ENCODE measurements around the gene P2RX2.

The P2RX2 gene

DNA sequence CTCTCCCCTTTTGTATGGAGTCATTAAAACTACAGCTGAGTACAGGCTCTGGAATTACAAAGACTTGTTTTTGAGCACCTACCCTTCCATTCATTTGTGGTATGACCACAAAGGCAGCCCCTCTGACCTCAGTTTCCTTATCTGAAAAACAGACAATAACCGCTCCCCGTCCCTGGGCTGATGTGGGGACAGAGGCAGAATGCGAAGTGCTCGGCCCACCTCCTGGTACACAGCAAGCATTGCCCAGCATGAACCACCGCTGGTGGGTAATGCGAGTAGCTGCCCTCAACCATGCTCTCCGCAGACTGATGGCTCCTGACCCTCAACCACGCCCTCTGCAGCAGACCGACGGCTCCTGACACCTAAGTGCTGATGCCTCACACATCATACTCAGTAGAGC, 22.4 kb downstream of the P2RX2 start:
- DNase-seq = no peak

- no peak for DNase-seq
These were observed 23.5 kb downstream of the P2RX2 start for GRCh38 chr12:132641811-132642650.

DNA sequence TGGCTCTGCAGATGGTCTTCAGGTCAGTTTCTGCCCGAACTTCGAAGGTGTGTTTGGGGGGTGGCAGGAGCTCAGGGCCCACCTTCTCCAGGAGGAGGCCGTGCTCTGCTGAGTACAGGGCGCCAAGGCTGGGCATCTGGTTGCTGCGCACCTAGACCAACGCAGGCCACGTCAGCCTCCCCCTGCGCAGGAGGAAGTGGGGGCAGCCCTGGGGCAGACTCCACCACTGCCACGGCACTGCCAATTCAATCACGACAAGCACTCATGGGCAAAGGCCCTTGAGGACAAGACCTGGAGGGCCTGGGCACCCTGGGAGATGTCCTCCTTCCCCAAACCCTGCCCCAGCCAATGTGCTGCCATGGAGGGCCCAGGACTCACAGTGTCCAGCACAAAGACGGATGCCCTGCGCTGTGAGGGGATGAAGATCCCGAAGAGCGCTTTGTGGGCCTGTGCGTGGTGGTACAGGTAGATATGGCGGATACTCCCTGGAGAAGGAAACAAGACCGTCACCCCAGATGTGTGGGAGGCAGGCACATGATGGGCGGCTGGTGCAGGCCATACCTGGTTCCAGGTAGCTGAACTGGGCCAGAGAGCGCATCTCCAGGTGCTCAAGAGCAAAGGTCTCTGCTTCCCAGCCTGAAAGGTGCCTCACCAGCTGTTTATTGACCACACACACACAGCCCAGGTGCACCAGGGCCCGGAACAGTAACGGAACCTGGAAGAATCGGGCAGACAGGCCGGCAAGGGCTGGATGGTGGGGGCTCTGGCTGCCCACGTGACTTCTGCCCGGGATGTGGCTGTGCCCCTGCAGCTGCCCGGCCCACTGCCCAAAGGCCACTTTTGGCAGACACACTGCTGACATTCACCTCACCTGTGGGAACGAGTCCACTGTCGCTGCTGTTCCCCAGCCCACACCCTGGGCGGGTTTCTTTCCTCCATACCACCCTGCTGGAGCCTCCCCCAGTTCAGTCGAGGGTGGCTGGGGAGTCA, 24.6 kb downstream of the P2RX2 start:
- no peak for DNase-seq

- no peak for DNase-seq
These were observed 28.3 kb downstream of the P2RX2 start for GRCh38 chr12:132646850-132647249.

- no peak for DNase-seq
These were observed 29.3 kb downstream of the P2RX2 start for GRCh38 chr12:132647858-132648257.

- DNase-seq = no peak
These were observed 30.1 kb downstream of the P2RX2 start for GRCh38 chr12:132648616-132649225.

GRCh38 chr12:132649226-132649945, 30.8 kb downstream of the P2RX2 start:
- DNase-seq = no peak

DNA sequence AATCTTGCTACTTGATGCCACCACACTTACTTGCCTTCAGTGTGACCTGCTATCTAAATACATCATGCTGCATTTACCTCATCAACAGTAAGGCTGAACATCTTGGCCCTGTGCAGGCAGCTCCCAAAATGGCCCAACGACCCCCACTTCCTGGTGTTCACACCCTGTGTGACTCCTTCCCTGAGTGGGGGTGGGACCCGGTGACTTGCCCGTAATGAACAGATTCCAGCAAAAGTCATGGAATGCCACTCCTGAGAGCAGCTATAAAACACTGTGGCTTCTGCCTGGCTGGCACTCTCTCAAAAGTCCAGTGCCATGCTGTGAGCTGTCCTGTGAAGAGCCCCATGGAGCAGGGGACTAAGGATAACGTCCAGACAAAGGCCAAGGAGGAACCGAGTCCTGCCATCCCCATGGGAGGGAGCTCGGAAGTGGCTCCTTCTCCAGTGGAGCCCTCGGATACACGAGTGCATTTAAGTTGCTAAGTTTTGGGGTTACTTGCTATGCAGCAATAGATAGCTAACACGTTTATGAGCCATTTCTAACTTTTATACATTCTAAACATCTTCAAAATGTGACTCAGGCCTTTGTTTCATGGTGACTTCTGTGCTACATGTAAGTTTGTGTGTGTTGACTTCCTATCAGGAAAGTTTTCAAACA, 33.0 kb downstream of the P2RX2 start:
- no peak for DNase-seq

GRCh38 chr12:132653567-132654290, 35.2 kb downstream of the P2RX2 start:
- no peak for DNase-seq

GRCh38 chr12:132657004-132657727, 38.6 kb downstream of the P2RX2 start:
- DNase-seq = no peak

DNA sequence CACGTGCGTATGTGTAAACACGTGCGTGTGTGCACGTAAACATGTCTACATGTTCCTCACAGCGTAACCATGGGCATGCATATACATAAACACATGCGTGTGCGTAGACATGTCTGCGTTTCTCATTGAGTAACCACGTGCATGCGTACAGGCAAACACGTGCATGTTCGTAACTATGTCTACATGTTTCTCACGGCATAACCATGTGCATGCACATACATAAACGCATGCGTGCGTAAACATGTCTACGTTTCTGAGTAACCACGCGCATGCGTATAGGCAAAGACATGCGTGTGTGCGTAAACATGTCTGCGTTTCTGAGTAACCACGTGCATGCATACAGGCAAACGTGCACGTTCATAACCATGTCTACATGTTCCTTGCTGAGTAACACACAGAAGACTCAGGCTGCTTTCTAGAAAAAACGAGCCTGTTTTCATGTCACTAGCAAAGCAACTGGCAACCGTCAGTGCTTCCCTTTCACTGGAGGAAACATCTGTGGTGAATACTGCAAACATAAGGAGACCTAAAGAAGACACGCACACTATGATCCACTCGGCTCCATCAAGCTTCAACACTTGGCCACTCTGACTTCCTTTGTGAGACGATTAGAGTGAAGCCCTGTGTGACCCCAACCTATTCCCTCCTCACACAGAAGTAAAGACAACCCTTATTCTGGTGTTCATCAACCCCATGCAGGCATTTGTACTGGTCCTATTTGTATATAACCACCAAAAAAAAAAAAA, 39.7 kb downstream of the P2RX2 start:
- DNase-seq = no peak

- DNase-seq = no peak
These were observed 40.6 kb downstream of the P2RX2 start for GRCh38 chr12:132659146-132659545.

GRCh38 chr12:132660052-132660451, 41.5 kb downstream of the P2RX2 start:
- DNase-seq = no peak

DNA sequence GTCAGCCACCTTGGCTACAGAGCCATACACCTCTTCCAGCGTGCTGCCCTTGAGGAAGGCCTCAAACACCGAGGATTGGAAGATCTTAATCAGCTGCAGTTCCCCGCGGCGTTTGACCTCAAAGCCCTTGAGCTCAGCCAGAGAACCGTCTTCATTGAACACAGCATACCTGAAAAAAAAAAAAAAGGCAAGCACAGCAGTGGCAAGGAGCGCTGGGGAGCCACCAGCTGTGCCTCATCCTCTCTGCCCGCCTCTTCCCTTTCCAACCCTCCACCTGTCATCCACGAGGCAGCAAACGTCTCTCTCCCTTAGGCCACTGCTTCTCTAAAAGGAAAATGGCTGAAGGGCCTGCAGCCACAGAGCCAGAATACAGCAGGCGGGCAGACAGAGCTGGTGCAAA, 42.4 kb downstream of the P2RX2 start:
- DNase-seq = no peak

DNA sequence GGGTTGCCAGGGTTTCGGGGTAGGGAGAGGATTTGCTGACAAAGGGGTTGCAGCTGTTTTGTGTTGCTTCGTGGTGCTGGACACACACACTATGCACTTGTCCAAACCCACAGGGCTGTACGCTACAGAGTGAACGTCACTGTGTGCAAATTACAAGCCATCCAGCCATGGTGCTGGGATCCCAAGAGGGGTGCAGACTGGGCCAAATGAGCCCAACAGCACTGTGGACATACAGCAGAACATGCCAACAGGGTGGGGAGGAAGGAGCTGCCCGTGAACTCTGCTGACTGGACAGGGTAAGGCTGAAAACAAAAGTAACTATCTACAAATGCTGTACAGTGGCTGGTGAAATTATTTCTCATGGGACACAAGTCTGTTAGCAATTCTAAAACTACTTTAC, 43.4 kb downstream of the P2RX2 start:
- DNase-seq = no peak

GRCh38 chr12:132662901-132663755, 44.6 kb downstream of the P2RX2 start:
- DNase-seq = no peak

GRCh38 chr12:132664206-132665148, 45.9 kb downstream of the P2RX2 start:
- DNase-seq = no peak

GRCh38 chr12:132665149-132665491, 46.5 kb downstream of the P2RX2 start:
- no peak for DNase-seq
